Measurements from ENCODE around the gene WDR90.

Gene WDR90

GRCh38 chr16:648781-649589 lies at the start of gene WDR90:
WDR90 (plus strand) TSS chr16:649365; CDS start chr16:649417, 52 bp downstream.
- DNase-seq: peak; percentile 86

GRCh38 chr16:600781-601180 lies 48.4 kb upstream of the WDR90 start:
- no peak for DNase-seq

- DNase-seq: no peak
Measured at GRCh38 chr16:603933-604332, 45.2 kb upstream of the WDR90 start.

- no peak for DNase-seq
Measured at GRCh38 chr16:606656-607307, 42.4 kb upstream of the WDR90 start.

- no peak for DNase-seq
Measured at GRCh38 chr16:608019-608418, 41.1 kb upstream of the WDR90 start.

- DNase-seq: no peak
Measured at GRCh38 chr16:609316-609715, 39.8 kb upstream of the WDR90 start.

- no peak for DNase-seq
Measured at GRCh38 chr16:609984-610383, 39.2 kb upstream of the WDR90 start.

GRCh38 chr16:610513-611381 lies 38.4 kb upstream of the WDR90 start:
- no peak for DNase-seq

- no peak for DNase-seq
Measured at GRCh38 chr16:615122-615521, 34.0 kb upstream of the WDR90 start.

GRCh38 chr16:616733-617586 lies 32.2 kb upstream of the WDR90 start:
- no peak for DNase-seq

- no peak for DNase-seq
Measured at GRCh38 chr16:617855-618254, 31.3 kb upstream of the WDR90 start.

GRCh38 chr16:619476-620100 lies 29.6 kb upstream of the WDR90 start:
- no peak for DNase-seq

- DNase-seq: no peak
Measured at GRCh38 chr16:620700-621525, 28.3 kb upstream of the WDR90 start.

- no peak for DNase-seq
Measured at GRCh38 chr16:621526-622105, 27.5 kb upstream of the WDR90 start.

GRCh38 chr16:622920-623280 lies 26.3 kb upstream of the WDR90 start:
- DNase-seq: no peak

- no peak for DNase-seq
Measured at GRCh38 chr16:624526-625070, 24.6 kb upstream of the WDR90 start.

- no peak for DNase-seq
Measured at GRCh38 chr16:625117-625976, 23.8 kb upstream of the WDR90 start.

- DNase-seq: no peak
Measured at GRCh38 chr16:625977-626765, 23.0 kb upstream of the WDR90 start.
